GM21529 (cell line): ENCODE data around the gene PDE5A.

Experiments used
- ATAC-seq: cut with Tn5 transposase; IDR thresholded peaks from one replicate; pipeline ENCODE4 v1.9.1; 2021; ENCODE audit not compliant: unreplicated experiment

Gene PDE5A

DNA sequence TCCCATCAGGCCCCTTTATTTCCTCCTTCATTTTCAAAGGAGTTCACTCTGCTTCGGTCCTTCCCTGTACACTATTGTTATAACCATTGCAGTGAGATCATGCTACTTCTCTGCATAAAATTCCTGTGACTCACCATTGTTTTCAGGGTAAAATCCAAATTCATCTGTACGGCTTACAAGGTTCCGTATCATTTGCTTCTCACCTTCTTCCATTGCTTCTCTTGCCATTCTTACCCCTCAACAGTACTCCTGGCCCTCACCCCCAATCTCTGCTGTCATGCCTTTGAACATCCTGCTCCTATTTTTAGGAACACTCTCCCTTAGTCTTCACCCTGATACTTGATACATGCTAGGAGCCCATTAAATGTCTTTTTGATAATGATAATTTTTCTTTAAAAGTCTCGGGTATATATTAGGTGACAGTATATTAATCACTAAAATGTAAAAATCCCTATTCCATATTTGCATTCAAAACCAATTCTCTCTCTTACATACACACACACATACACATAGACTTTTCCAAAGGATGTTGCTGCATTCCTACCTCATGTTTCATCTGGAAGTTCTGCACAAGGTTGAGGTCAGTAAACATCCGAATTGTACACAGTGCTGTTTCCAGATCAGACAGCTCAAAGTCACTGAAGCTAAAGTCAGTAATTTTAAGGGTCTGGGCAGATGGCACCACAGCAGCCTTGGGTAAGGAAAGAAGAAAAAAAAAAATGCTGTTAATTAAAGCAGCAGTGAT is 103.4 kb downstream of the PDE5A start:
- no peak for ATAC-seq

DNA sequence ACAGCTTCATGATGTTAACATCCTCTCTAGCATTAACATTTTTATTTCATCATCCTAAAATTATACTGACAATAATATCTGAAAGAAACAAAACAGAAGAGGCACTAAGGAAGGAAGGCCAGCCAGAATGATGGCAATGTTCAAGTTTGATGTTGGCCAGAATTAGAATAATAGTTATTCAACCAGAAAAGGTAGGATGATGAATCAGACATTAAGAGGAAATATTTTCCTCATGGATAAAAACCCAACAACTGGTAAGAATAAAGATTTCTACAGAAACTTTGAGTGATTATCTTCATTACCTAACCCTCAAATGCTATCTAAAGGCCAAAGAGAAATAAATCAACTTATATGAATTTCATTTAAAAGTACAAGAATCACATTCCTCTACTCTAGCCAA is 105.2 kb downstream of the PDE5A start:
- ATAC-seq, result no peak

DNA sequence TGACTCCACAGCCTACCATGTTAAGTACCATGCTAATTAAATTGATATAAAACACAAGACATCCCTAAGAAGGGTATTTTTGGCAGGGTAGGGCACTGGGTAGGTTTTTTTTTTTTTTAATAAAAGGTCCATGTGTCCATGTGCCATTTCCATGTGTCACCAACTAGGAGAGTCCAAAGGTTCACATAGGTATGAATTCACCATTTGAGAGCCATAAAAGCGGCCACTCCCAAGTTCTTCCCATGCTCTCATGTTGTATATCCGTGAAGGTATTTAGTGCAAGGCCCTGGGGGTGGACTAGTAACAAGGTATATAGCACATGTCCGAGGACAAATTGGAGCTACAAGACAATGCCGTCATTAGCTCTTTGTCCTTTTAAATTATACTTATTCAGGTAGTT is 107.3 kb downstream of the PDE5A start:
- no peak for ATAC-seq

DNA sequence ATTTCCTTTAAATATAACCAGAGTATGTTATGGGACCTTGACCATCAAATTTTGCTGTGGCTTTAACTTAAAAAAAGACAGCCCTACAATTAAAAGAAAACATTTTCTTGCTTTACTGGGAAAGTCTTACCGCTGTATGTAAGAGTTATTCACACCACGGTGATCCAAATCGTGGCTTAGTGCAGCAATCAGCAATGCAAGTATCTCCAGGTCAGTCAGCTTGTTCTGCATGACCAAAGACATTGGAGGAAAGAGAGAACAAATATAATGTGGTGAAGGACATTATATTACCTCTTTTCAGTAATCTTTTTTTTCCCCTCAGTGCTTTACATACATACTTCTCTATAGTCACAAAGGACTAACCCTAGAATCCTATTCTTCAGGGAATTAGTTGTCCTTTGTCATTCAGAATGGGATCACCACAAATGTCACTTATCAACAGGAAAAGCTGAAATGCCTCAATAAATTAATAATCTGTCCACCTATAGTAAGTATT is 109.6 kb downstream of the PDE5A start:
- ATAC-seq, result no peak

DNA sequence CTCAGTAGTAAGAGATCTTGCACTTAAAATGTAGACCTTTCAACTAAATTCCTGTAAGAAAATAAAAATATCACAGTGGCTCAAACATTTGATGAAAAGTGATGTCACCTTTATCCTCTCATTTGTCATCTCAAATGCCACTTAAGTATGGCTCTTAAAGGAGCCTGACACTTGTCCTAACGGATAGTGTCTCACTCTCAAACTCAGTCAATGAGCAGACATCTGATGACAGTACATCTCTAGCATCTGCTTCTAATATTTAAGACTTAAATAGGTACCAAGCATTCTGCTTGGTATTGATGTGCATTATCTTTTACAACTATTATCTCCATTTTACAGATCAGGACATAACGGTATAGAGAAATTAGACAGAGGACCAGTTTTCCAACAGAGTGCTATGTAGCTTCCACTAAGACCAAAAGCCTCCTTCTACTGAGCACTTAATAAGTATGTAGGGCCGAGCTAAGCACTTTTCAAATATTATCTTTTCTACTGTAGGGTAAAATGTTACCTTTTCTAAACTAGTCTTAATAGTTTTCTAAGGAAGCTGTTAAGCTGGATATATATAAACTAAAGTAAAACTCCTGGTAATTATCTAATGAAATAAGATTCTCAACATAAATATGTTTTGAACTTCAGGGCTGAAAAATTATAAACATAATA is 110.2 kb downstream of the PDE5A start:
- ATAC-seq, result no peak

DNA sequence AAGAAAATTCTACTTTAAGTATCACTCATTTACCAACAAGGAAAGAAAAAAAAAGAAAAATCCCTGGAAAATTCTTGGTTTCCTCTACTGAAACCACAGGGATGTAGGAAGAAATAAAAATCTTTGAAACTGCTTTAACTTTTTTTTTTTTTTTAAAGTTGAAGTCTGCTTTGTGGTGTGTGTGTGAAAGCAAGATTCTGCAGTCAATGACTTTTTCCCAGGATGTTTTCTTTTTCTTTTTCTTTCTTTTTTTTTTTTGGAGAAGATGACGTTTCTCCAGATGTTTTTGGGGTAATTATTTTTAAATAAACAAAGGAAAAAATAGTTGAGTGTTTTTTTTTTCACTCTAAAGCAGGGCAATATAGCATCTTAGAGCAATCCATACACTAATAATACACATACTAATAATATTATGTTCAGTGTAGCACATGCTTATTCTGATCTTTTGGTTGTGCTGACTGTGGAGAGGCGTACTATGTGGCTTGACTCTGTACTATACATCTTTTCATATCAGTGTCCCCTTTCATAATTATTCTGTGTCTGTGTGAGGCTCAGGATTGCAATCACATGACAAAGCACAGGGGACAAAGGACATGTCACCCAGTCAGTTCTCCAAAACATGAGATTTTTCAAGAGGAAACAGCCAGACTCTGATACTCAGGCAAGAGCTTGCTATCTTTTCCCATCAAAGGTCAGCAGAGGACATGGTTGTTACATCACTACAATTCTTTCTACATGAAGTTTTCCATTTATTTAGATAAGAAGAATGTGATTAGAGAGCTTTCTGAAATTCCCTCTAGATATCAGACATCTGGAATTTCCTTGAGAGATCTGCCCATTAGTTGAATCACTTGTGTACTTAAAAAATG is 111.0 kb downstream of the PDE5A start:
- ATAC-seq, result no peak

DNA sequence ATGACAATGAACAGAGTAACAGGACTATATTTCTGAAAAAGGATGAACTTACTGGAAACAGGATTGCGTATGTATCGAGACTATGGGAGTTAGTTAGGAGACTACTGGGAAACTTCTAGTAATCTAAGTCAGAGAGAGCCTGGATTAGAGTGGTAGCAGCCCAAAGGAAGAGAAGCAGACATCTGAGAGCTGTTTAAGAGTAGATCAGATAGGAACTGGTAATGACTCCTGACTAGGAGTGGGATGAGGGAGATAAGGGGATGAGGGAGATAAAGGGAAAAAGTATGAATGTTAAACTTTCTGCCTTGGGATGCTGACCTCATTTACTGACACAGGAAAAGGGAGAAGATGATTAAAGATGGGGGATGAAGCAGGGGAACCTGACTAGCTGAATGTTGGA is 116.2 kb downstream of the PDE5A start:
- no peak for ATAC-seq

DNA sequence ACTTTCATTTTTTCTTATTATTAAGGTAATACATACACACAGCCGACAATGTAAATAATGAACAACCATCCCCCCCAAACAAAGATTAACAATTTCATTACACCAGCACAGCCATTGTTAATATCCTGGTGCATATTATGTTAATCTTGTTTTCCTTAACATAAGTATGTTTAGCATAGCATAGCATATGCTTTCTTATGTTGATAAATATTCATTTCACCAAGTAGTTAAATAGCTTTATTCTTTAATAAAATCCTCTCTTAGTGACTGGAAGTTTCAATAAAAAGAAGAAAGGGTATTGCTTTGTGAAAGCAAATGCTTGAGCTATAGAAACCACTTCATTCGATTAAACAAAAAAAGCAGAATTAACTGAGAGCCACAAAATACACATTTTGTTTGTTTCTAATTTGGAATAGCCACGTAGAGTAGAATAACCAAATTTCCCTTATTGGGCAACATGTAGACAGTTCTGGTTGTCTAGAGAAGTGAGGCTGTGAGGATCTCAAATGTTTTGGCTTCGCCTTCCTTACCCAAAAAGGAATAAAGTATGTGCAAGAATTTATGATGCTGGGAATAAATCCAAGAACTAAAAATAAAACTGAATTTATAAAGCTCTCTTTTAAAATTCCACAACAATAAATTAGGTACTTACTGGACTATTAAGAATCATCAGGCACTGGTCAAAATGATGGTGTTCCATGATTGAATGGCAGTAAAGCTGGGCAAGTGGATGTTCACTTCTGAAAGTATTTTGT is 118.0 kb downstream of the PDE5A start:
- ATAC-seq, result no peak

DNA sequence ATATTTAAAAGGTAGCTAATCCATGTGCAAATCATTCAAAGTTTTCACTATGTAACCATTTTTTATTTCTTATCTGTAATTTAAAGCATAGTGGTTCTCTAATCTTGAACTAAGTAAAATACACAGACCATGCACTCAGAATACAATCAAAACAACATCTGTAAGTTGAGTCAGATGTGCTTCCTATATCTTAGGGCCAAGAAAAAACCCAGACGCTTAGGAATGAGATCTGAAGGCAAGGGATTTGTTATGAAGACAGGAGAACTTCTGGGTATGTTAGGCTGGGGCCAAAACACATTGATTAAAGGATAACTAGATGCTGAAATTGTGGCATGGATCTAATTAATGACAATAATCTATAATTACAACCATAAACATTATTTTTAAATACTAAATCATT is 120.3 kb downstream of the PDE5A start:
- ATAC-seq, result no peak

DNA sequence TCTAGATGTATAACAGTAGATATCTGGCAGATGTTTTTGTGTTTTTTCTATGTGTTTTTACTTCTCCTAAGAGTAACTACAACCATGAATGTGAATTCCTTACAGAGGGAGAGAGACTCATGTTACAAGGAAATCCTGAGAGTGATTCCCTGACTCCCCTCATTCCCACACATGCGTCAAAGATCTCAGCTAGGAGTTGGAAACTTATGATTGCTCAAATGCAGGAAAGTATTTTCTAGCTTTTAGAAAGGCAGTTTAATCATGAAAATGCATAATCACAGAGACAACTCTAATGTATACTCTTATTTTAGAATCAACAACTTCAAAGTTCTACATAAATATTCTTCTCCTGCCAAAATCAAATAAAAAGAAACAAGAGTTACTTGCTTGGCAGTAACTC is 121.8 kb downstream of the PDE5A start:
- no peak for ATAC-seq

DNA sequence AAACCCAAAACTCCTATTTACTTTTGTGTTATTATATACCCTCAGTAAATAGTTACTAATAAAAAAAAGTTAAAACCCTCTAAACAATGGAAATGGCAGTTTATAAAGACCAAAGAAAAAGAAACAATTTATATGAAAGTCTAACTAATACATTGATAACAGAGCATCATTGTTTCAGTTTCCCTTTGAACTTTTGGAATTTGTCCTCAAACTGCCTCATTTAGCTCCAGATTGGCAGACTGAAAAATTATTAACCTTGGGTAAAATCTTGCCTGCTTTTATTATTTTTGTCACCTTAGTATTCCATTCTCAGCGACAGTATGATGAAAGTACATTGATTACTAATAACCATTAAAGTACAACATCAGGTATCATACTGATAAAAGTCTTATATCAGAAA is 124.0 kb downstream of the PDE5A start:
- no peak for ATAC-seq

DNA sequence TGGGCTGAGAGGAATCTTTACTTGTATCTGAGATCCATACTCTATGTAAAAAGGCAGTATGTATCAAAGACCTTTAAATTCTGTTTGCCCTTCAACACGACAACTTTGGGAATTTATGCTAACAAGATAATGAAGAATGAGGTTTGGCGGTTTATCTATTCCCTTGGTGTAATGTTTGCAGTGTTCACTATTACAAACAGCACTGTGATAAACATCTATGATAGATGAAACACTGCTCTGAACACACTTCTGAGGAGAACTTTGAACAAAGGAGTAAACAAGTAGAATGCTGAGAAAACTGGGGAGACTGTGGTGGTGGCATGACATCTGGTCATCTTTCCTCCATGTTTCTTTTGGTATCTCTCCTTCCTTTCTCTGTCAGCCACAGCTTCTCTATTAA is 126.9 kb downstream of the PDE5A start:
- no peak for ATAC-seq

DNA sequence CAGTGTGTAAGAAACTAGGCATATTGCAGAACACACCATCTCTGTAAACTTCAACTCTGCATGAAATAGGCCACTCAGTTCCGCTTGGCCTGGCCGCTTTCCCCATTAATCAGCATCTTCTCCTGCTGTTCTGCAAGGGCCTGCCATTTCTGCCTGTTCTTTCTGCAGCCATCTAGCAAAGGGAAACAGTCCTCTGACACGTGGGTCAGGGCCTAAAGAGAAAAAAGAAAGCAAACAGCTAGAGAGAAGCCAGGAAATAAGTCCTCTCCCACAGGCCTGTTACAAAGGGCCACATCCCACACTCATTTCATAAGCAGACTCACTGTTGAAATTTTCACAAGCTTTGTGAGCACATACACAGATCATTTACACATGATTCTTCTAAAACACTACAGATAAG is 130.1 kb downstream of the PDE5A start:
- ATAC-seq, result no peak

DNA sequence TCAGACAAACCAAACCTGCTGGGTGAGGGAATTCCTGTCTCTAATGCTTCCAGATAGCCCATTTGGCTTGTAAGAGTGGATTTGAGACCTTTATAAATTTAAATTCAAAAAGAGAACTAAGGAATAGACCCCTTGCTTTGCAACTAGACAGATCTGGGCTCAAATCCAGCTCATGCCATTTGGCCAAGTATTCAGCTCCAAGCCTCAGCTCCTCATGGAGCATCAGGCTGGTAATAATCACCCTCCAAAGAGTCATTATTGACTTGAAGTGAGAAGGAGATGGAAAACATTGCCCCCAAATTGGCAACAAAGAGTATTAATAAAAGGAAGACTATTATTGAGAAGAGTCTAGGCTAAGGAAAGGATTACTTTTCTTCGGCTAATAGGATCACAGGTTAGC is 134.7 kb downstream of the PDE5A start:
- no peak for ATAC-seq

DNA sequence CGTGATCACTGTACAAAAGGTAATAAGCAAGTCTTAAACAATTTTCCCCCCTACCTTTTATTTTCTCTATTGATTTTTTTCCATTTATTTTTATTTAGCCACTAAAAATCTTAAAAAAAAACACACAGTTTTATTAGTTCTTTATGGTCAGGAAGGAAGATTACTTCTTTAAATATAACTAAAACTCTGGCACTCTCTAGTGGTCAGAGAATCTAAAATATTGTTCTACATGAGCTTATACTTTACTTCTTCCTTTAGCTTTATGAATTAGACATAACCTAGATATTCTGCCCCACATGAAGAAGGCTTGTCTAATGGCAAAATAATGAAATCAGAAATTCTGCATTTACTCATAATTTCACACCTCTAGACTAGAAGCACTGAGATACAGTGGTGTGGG is 135.2 kb downstream of the PDE5A start:
- no peak for ATAC-seq

DNA sequence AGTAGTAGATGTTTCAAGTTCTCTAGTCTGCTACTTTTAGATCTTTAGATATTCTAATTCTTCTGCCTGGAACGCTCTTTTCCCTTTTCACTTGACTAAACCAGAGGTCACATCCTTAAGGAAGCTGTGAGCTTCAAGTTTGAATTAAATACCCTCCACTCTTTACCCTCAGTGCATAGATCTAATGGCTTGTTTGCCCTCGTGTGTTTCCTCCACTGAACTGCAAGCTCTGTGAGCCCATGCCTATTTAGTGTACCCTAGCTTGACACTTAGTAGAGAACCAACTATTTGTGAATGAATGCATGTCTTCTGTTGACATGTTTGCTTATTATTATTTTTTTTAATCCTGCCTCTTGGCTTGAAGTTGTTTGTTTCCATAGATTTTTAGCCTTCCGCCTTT is 138.3 kb downstream of the PDE5A start:
- peak; percentile 66 for ATAC-seq

DNA sequence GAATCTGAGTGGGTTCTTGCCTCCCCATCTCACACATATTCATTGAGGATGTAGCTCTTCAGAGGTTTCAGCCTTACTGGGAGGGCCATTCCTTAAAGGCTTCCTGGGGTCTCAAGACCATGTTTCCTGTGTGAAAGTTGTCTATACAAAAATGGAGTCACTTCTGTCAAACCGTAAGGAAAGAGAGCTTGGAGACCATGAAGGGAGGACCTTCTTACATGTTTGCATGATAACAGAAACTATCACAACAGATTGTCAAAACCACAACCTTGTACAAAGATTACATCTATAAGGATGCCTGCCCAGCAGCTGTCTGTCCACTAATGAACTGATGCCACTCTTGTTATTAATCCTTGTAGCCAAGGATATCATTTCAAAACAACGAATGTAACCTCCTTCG is 139.3 kb downstream of the PDE5A start:
- ATAC-seq, result no peak

DNA sequence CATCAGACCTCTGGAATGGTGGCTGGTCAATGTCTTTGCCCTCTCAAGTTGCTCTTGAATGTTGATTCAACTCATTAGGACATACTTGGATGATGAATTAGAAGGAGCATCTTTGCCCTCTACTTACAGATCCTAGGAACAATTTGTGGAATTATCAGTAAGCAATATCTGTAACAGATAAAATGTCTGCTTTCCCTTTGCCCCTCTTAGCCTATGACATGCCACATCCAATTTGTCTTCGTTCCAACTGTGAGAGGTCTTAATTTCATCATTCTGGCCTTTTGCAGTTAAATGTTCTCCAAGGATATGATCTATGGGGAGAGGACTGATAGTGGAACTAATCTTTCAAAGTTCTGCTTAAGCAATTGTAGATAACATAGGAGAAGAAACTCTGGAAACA is 148.3 kb downstream of the PDE5A start:
- no peak for ATAC-seq

DNA sequence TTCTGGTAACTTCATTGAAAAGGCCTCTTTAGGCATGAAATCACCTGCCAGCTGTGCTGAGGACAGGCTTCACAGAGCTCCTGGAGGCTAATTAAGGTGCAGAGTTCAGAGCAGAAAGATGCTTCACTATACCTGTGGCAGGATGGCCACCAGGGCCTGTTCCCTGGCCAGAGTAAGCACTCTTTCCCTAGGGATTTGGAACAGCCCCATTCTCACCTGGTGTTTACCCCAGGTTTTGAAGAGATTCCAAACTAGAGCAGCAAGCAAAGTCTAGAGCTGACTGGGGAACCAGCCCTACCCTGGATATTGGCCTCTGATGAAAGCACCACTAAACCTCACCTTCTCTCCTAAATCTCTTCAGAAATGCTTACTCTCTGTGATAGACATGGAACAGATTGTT is 148.8 kb downstream of the PDE5A start:
- no peak for ATAC-seq

DNA sequence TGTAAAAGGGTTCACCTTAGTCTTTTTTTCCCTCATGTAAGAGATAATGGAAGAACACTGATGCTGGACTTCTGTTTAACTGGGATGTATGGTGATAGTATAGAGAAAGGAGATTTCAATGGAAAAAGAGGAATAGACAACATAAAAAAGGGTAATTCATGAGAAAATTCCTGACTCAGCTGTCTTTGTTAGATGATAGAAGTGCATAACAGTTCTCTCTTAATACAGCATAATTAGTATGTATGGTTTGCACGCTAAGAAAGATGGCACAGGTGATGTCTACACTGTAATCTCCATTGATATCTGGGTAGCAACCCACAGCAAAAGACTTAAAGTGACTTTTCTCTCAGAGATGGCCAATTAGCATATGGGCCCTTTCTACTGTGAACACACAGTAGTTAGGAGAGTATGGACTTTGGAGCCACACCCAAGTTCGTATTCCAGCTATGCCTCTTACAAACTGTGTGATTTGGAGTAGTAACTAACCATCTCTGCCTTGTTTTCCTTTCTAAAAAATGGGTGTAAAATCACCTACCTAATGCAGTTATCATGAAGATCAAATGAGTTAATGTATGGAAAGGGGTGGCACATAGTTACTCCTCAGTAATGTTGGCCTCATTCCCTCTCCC is 149.3 kb downstream of the PDE5A start:
- ATAC-seq, result no peak
